OCI-LY7 (cell line): Measurements from ENCODE around the gene DACT3. TPM values are rescaled to one million over a fixed set of nuclear protein-coding genes. Genes with fewer than 3 reads are reported as not detected.

Experiments used
- BruUV-seq: library from RNA; stranded (reverse); fragments of 400-500 nt; replicated peaks from 2 replicates; lab custom pipeline; 2021; lab: Mats Ljungman, UMichigan
- CTCF ChIA-PET: fragments of 300-600 bp; sonication (Branson Sonifier 250); formaldehyde crosslinking; loops from one replicate; lab custom pipeline; 2022; ENCODE audit warnings: antibody characterized with exemption; ENCODE audit not compliant: unreplicated experiment; lab: Charles Lee
- POLR2A ChIA-PET: fragments of 300-600 bp; sonication (Branson Sonifier 250); formaldehyde crosslinking; loops from one replicate; lab custom pipeline; 2022; ENCODE audit warnings: antibody characterized with exemption; lab: Charles Lee
- DNase-seq: peaks from one replicate; pipeline ENCODE4 v3.0.0-alpha.2; 2015; ENCODE audit warnings: low spot score
- H2AFZ ChIP-seq: fragments of 200-600 bp; sonication (generic), shearing (Covaris generic); 2 replicates; pipeline ENCODE4 v1.6.1; 2014; ENCODE audit warnings: mild to moderate bottlenecking, antibody characterized with exemption, low read length, moderate library complexity
- H3K27ac ChIP-seq: fragments of 200-600 bp; sonication (generic); 2 replicates; pipeline ENCODE4 v1.5.1; 2014; ENCODE audit warnings: mixed run types, low read depth, mild to moderate bottlenecking, moderate library complexity, low read length, inconsistent platforms; ENCODE audit not compliant: poor library complexity, severe bottlenecking
- H3K36me3 ChIP-seq: fragments of 200-600 bp; sonication (generic); 2 replicates; pipeline ENCODE4 v1.6.1; 2014; ENCODE audit warnings: mild to moderate bottlenecking, antibody characterized with exemption, low read length, moderate library complexity, mixed read lengths; ENCODE audit not compliant: insufficient read depth
- H3K4me1 ChIP-seq: fragments of 200-600 bp; sonication (generic); 2 replicates; pipeline ENCODE4 v1.5.1; 2014; ENCODE audit warnings: mild to moderate bottlenecking, low read length; ENCODE audit not compliant: insufficient read depth, poor library complexity, severe bottlenecking
- H3K4me2 ChIP-seq: fragments of 200-600 bp; sonication (generic); 2 replicates; pipeline ENCODE4 v1.6.1; 2014; ENCODE audit warnings: mild to moderate bottlenecking, low read length
- H3K4me3 ChIP-seq: fragments of 200-600 bp; sonication (generic); 2 replicates; pipeline ENCODE4 v1.5.1; 2014; ENCODE audit warnings: mild to moderate bottlenecking, low read depth, low read length; ENCODE audit not compliant: poor library complexity, severe bottlenecking
- H3K79me2 ChIP-seq: fragments of 200-600 bp; sonication (generic); 2 replicates; pipeline ENCODE4 v1.6.1; 2016; ENCODE audit warnings: low read depth, mild to moderate bottlenecking, low read length, moderate library complexity, mixed read lengths; ENCODE audit not compliant: insufficient read depth
- H3K9me2 ChIP-seq: fragments of 200-600 bp; sonication (generic); 2 replicates; pipeline ENCODE4 v1.6.1; 2016; ENCODE audit warnings: mild to moderate bottlenecking, low read length, mixed read lengths; ENCODE audit not compliant: insufficient read depth
- H3K9me3 ChIP-seq: fragments of 200-600 bp; sonication (generic); 2 replicates; pipeline ENCODE4 v1.6.1; 2014; ENCODE audit warnings: mild to moderate bottlenecking, mixed run types, low read length, mixed read lengths
- H4K20me1 ChIP-seq: fragments of 200-600 bp; sonication (generic); 2 replicates; pipeline ENCODE4 v1.6.1; 2014; ENCODE audit warnings: mild to moderate bottlenecking, antibody characterized with exemption, low read length, moderate library complexity, mixed read lengths; ENCODE audit not compliant: insufficient read depth
- EZH2phosphoT487 ChIP-seq: fragments of 200-600 bp; sonication (generic); IDR thresholded peaks from 2 replicates; pipeline ENCODE4 v1.6.1; 2018; ENCODE audit warnings: low read depth, borderline replicate concordance, mild to moderate bottlenecking, mixed run types, antibody characterized with exemption, low read length, moderate library complexity, mixed read lengths
- intact Hi-C: fragments of 100-400 bp; cut with micrococcal nuclease; formaldehyde crosslinking; loops from one replicate; pipeline ENCODE4 v1.10.0; 2022; ENCODE audit not compliant: unreplicated experiment
- total RNA-seq, 2 experiments: library from RNA; depleted of rRNA in 1 of 2; stranded (reverse); fragments of >200 nt in 1 of 2; shearing (Covaris generic) in 1 of 2; gene quantifications; 2 replicates each; pipeline ENCODE4 v1.2.3, GENCODE V29; 2014 to 2022
- TF ChIP-seq, protein P1 (sequence below): fragments of 200-600 bp; sonication (generic); conservative IDR thresholded peaks from 2 replicates; pipeline ENCODE4 v1.5.1; 2014; ENCODE audit warnings: mild to moderate bottlenecking, antibody characterized with exemption, low read length, moderate library complexity, mixed read lengths

DACT3 gene
- total RNA-seq, 2 experiments from 2014 or later = 0.44 TPM; not detected in 1

DNA sequence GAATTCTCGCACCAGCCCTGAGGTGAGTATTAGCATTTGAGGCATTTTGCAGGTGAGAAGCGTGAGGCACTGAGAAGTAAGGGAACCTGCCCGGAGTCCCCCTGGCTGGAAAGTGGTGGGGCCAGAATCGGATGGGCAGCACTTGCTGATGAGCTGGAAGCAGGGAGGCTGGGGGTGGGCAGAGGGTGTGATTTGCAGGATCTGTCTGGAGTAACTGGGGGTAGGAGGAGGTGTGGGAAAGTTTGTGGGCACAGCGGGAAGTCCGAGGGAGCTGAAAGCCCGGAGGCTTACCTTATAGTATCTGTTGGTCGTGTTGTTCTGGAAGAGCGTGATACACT, 35.9 kb upstream of the DACT3 start:
- H4K20me1 ChIP-seq = no peaks in the 10 kb centered on the region
- H2AFZ ChIP-seq = no peak overlapping the region
- intact Hi-C loops = no loop called here
- TF ChIP-seq, protein P1, sequence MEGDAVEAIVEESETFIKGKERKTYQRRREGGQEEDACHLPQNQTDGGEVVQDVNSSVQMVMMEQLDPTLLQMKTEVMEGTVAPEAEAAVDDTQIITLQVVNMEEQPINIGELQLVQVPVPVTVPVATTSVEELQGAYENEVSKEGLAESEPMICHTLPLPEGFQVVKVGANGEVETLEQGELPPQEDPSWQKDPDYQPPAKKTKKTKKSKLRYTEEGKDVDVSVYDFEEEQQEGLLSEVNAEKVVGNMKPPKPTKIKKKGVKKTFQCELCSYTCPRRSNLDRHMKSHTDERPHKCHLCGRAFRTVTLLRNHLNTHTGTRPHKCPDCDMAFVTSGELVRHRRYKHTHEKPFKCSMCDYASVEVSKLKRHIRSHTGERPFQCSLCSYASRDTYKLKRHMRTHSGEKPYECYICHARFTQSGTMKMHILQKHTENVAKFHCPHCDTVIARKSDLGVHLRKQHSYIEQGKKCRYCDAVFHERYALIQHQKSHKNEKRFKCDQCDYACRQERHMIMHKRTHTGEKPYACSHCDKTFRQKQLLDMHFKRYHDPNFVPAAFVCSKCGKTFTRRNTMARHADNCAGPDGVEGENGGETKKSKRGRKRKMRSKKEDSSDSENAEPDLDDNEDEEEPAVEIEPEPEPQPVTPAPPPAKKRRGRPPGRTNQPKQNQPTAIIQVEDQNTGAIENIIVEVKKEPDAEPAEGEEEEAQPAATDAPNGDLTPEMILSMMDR = no peak
- TF ChIP-seq EZH2phosphoT487 = no peak
- no peak for DNase-seq
- no peak overlapping the region for H3K4me3 ChIP-seq
- BruUV-seq = no TSS peak
- no peaks in the 10 kb centered on the region for H3K9me3 ChIP-seq
- POLR2A ChIA-PET = no interaction called here
- no peaks in the 10 kb centered on the region for H3K4me1 ChIP-seq
- CTCF ChIA-PET = interaction anchor here (0.5 kb wide), 1 partner anchor 51 kb away, joined by 4 read pairs; no protein-coding TSS in a partner anchor
- no peak overlapping the region for H3K4me2 ChIP-seq
- no peaks in the 10 kb centered on the region for H3K9me2 ChIP-seq
- no peak overlapping the region for H3K27ac ChIP-seq
- H3K36me3 ChIP-seq = peaks cover 100% of the 10 kb centered on the region
- no peaks in the 10 kb centered on the region for H3K79me2 ChIP-seq

DNA sequence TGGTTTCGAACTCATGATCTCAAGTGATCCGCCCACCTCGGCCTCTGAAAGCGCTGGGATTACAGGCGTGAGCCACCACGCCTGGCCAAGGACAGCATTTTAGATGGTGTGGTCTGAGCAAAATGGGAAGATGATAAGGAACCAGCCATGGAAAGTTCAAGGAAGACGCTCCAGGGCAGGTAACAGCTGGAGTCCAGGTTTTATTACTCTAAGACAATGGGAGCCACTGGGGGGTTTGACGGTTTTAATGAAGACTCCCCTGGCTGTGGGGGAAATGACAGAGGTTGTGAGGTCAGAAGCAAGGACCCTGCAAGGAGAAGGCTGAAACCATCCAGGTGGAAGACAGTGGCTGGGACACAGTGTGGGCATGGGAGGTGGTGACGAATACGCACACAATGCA, 35.1 kb upstream of the DACT3 start:
- CTCF ChIA-PET = no interaction called here
- H3K79me2 ChIP-seq = no peaks in the 10 kb centered on the region

DNA sequence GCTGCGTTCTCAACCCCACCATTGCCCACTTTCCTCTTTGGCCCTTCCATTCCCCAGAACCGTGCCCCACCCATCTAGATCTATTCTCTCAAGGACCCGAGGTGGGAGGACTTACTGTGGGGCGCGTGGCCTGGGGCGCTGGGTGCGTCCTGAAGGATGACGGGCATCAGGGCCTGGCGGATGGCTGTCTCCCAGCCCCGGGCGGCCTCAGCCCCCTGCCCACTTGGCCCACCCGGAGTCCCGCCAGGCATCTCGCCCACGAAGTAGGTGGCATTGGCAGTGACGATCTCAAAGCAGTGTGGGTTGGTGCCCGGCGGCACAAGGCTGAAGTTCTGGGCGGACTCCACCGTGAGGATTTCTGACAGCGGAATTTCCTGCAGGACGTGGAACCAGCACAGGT, 32.8 kb upstream of the DACT3 start:
- POLR2A ChIA-PET = no interaction called here
- intact Hi-C loops = no loop called here
- no TSS peak for BruUV-seq

More for the DNA sequence above, 35.1 kb upstream of the DACT3 start:
- no peak overlapping the region for H2AFZ ChIP-seq
- H3K4me3 ChIP-seq = no peak overlapping the region
- no peak overlapping the region for H3K27ac ChIP-seq
- H3K9me2 ChIP-seq = no peaks in the 10 kb centered on the region
- no peak for DNase-seq
- TF ChIP-seq EZH2phosphoT487 = no peak
- TF ChIP-seq, protein P1 = no peak
- H3K4me2 ChIP-seq = no peak overlapping the region
- no peaks in the 10 kb centered on the region for H4K20me1 ChIP-seq
- no TSS peak for BruUV-seq
- POLR2A ChIA-PET = no interaction called here
- peaks cover 100% of the 10 kb centered on the region for H3K36me3 ChIP-seq
- no peaks in the 10 kb centered on the region for H3K4me1 ChIP-seq
- intact Hi-C loops = no loop called here
- H3K9me3 ChIP-seq = no peaks in the 10 kb centered on the region

More for the DNA sequence above, 32.8 kb upstream of the DACT3 start:
- no peak for TF ChIP-seq EZH2phosphoT487
- TF ChIP-seq, protein P1 = no peak
- Histone ChIP-seq H3K9me2 (no peaks in the 10 kb centered on the region), H3K27ac (no peak overlapping the region), H3K9me3 (no peaks in the 10 kb centered on the region), H3K79me2 (no peaks in the 10 kb centered on the region), H3K4me3 (no peak overlapping the region), H3K4me2 (no peak overlapping the region), H2AFZ (no peak overlapping the region), H3K4me1 (no peaks in the 10 kb centered on the region), H4K20me1 (no peaks in the 10 kb centered on the region), H3K36me3 (peaks cover 100% of the 10 kb centered on the region)
- CTCF ChIA-PET = no interaction called here
- DNase-seq = no peak
